ENCODE results near the gene KAZN.

- no peak for TF ChIP-seq CTCF (IDR thresholded peaks at IDR 0.05; ENCODE audit: control extremely low read depth in 1 of 3, insufficient read depth in 1 of 3, low read depth in 1 of 3, low read length in 3 of 3)
- no peak for TF ChIP-seq POLR2A (IDR thresholded peaks at IDR 0.05; ENCODE audit: control extremely low read depth in 1 of 2, low read depth in 2 of 2, low read length in 2 of 2)
- no peak for TF ChIP-seq USF2 (IDR thresholded peaks at IDR 0.05; ENCODE audit: low read length)
- TF ChIP-seq SP4 (IDR thresholded peaks at IDR 0.05; ENCODE audit: low read length), result no peak
- TF ChIP-seq JUN (IDR thresholded peaks at IDR 0.05; ENCODE audit: low read depth, low read length), result no peak
- no peak for TF ChIP-seq SP1 (IDR thresholded peaks at IDR 0.05; ENCODE audit: low read depth, low read length)
- TF ChIP-seq HDAC2 (IDR thresholded peaks at IDR 0.05; ENCODE audit: borderline replicate concordance in 1 of 2, low read depth in 2 of 2, low read length in 2 of 2), result no peak
- TF ChIP-seq SP2 (IDR thresholded peaks at IDR 0.05; ENCODE audit: low read length), result no peak
- TF ChIP-seq SUZ12 (IDR thresholded peaks at IDR 0.05; ENCODE audit: low read length), result no peak
- TF ChIP-seq EZH2 (IDR thresholded peaks at IDR 0.05; ENCODE audit: low read depth, low read length, severe bottlenecking), result no peak
- no peak for TF ChIP-seq GABPA (IDR thresholded peaks at IDR 0.05; ENCODE audit: borderline replicate concordance, insufficient read depth, low read length)
Observed at GRCh38 chr1:15020943-15021745, 422.7 kb downstream of the KAZN start.
